ENCODE results near the gene RFX1.

- TF ChIP-seq CTCF (IDR thresholded peaks at IDR 0.05 in 4 of 5, conservative IDR thresholded peaks at IDR 0.05 in 1 of 5) (no peak), POLR2A (IDR thresholded peaks at IDR 0.05) (no peak)
These were observed 14.1 kb downstream of the RFX1 start for GRCh38 chr19:13992025-13992424.

All from gastrocnemius medialis (tissue), 4 donors.